ENCODE data around the gene ASAH2B. TPM values are rescaled to one million over a fixed set of nuclear protein-coding genes. Genes with fewer than 3 reads are reported as not detected.
A peak's percentile ranks its signal among the peaks of the same experiment; 100 is the strongest.
"Not testable (repeated sequence)": the region's sequence is repeated elsewhere in the genome, so short reads cannot be mapped to it uniquely, and the experiment has no call there.

The ASAH2B gene
- total RNA-seq: 1 to 10 TPM; 3.7 to 4.1 TPM
- long read RNA-seq, full-length matches to known transcripts: 9 of 10 reads
- long read RNA-seq, partial matches to known transcripts: 1 of 10 reads
- long read RNA-seq, other reads (novel, unspliced or antisense): 0 of 10 reads

GRCh38 chr10:50739618-50740292 lies at the start of gene ASAH2B:
ASAH2B (plus strand) TSS chr10:50739936; CDS start chr10:50745131, 5,195 bp downstream.
- ATAC-seq: peak; percentile 85 to 91

DNA sequence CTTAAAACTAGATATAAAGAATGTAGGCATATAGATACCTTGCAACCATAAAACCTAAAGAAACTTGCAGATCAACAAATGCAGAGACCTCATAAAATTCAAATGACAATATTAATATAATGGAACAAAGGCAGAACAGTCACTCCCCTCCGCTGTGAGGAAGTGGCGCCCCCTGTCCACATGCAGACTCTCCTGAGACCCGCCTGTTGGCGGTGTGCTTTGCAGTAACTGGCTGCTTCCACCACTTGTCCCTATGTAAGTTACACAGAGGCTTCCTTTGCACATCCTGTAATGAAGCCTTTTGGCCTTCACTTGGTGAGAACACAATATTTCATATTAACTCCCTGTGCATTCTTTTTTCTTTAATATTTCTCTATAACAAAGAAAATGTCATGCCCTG lies 41.9 kb upstream of the ASAH2B start:
- intact Hi-C loops (cut with DNase I); DNase-seq; ATAC-seq: not testable (repeated sequence)

More at GRCh38 chr10:50739618-50740292, at the start of gene ASAH2B:
- intact Hi-C loops (cut with DNase I): no loop called here
- peak; percentile 88 for DNase-seq

GRCh38 chr10:50701947-50702346 lies 37.8 kb upstream of the ASAH2B start:
- ATAC-seq; intact Hi-C loops (cut with DNase I): not testable (repeated sequence)

GRCh38 chr10:50702997-50703396 lies 36.7 kb upstream of the ASAH2B start:
- DNase-seq; intact Hi-C loops (cut with DNase I); ATAC-seq: not testable (repeated sequence)

More at GRCh38 chr10:50701947-50702346, 37.8 kb upstream of the ASAH2B start:
- not testable (repeated sequence) for DNase-seq

DNA sequence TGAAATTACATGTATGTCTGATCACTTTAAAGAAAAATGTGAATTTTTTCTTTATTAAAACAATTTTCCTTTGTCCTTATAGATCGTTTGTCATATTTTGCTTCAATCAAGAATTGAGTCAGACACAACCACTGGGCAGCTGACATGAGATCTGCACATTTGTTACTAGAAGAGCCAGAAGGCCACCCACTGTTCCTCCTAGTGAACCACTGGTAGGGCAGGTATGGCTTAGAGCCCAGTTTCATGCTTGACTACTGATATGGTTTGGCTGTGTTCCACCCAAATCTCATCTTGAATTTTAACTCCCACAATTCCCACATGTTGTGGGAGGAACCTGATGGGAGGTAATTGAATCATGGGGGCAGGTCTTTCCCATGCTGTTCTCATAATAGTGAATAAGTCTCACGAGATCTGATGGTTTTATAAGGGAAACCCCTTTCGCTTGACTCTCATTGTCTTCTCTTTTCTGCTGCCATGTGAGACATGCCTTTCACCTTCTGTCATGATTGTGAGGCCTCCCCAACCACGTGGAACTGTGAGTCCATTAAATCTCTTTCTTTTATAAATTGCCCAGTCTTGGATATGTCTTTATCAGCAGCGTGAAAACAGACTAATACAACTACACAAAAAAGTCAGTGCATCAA lies 35.2 kb upstream of the ASAH2B start:
- peak; percentile 84 to 92 for ATAC-seq
- DNase-seq; intact Hi-C loops (cut with DNase I): not testable (repeated sequence)

GRCh38 chr10:50706006-50706405 lies 33.7 kb upstream of the ASAH2B start:
- ATAC-seq; intact Hi-C loops (cut with DNase I); DNase-seq: not testable (repeated sequence)

- intact Hi-C loops (cut with DNase I); ATAC-seq; DNase-seq: not testable (repeated sequence)
Measured at GRCh38 chr10:50710241-50710640, 29.5 kb upstream of the ASAH2B start.

DNA sequence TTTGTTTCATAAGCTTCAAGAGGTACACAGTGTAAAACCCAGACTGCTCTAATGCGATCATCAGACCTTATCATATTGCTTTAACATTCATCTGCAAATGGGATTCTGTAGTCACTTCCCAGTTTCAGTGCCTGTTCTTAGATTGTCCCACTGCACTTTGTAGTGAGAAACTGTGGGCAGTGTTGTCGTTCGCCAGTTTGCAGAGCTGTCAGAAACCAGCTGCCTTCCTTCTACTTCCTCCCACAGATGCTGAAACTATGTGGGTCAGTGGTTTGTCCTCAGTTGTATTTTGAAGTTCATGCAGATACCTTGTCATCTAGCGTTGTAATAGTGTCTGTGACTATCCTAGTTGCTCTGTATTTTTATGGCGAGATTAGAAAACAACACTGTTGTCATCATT lies 15.9 kb upstream of the ASAH2B start:
- DNase-seq; intact Hi-C loops (cut with DNase I): not testable (repeated sequence)
- ATAC-seq: peak in 1 of 2 donors; percentile 23

- intact Hi-C loops (cut with DNase I); ATAC-seq; DNase-seq: not testable (repeated sequence)
Measured at GRCh38 chr10:50728112-50728511, 11.6 kb upstream of the ASAH2B start.

DNA sequence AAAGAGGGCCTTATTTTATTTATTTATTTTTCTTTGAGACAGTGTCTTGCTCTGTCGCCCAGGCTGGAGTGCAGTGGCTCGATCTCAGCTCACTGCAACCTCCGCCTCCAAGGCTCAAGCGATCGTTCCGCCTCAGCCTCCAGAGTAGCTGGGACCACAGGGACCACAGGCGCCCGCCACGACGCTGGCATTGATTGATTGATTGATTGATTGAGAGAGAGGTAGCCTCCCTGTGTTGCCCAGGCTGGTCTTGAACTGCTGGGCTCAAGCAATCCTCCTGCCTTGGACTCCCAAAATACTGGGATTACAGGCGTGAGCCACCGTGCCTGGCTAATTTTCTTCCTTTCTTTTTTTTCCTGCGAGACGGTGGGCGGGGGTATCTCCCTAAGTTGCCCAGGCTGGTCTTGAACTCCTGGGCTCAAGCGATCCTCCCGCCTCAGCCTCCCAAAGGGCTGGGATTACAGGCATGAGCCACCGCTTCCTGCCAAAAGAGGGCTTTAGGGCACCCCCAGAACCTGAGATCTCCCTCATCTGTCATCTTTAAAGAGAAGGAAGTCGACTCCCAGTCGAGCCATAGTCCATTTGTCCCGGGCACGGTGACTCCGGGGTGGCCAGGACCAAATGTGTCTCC lies 634 bp upstream of the ASAH2B start:
- ATAC-seq; intact Hi-C loops (cut with DNase I); DNase-seq: not testable (repeated sequence)

- peak; percentile 22 for DNase-seq
- intact Hi-C loops (cut with DNase I): no loop called here
- ATAC-seq: peak in 1 of 2 donors; percentile 71
Measured at GRCh38 chr10:50740293-50740648, 535 bp downstream of the ASAH2B start.

- intact Hi-C loops (cut with DNase I); ATAC-seq; DNase-seq: not testable (repeated sequence)
Measured at GRCh38 chr10:50742820-50743219, 3.1 kb downstream of the ASAH2B start.

- ATAC-seq; intact Hi-C loops (cut with DNase I); DNase-seq: not testable (repeated sequence)
Measured at GRCh38 chr10:50766774-50767513, 27.2 kb downstream of the ASAH2B start.

DNA sequence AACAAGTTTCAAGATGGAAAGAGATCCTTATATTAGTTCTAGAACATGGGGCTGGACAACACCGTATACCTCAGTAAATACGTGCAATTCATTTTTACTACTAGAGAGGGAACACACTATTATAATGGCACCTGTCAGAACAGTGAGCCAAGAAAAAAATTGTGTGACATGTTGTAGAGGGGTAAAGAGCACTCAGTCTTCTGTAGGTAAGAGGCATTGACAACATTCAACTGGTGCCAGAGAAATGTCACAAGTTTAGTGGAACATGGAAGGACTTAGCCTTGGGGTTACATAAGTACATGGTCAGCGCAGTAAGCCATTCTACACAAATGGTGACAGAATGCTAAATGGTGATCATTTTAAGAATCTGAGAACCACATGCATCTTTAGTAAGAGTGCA lies 32.3 kb downstream of the ASAH2B start:
- intact Hi-C loops (cut with DNase I); ATAC-seq; DNase-seq: not testable (repeated sequence)

- intact Hi-C loops (cut with DNase I); ATAC-seq; DNase-seq: not testable (repeated sequence)
Measured at GRCh38 chr10:50774868-50775267, 35.1 kb downstream of the ASAH2B start.

DNA sequence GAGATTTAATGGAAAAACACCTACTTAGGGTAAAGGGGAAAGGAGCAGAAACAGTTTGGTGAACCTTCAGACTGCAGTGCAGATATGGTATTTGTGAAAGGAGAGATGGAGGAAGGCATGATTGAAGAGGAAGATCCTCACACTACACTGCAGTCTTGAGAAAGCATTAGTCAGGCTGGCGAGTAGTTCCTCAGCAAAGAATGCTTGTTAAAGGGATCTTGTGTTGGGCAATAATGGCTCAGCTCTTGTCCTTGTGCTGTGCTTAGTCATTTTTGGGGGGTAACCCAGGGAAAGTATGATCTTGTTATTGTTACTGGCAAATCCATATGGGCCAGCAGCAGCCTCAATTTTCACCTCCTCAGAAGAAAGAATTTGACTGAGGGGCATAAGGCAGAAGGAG lies 40.3 kb downstream of the ASAH2B start:
- DNase-seq; intact Hi-C loops (cut with DNase I); ATAC-seq: not testable (repeated sequence)

GRCh38 chr10:50782017-50782416 lies 42.3 kb downstream of the ASAH2B start:
- intact Hi-C loops (cut with DNase I); ATAC-seq; DNase-seq: not testable (repeated sequence)

DNA sequence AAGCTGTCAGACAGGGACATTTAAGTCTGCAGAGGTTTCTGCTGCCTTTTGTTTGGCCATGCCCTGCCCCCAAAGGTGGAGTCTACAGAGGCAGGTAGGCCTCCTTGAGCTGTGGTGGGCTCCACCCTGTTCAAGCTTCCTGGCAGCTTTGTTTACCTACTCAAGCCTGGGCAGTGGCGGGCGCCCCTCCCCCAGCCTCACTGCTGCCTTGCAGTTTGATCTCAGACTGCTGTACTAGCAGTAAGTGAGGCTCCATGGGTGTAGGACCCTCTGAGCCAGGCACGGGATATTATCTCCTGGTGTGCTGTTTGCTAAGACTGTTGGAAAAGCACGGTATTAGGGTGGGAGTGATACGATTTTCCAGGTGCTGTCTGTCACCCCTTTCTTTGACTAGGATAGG lies 48.2 kb downstream of the ASAH2B start:
- intact Hi-C loops (cut with DNase I); ATAC-seq; DNase-seq: not testable (repeated sequence)

All from left cardiac atrium (tissue), 4 donors.